Measurements from ENCODE around the gene PAFAH1B1.

GRCh38 chr17:2685696-2686095 is 92.2 kb downstream of the PAFAH1B1 start:
- TF ChIP-seq, protein P1, sequence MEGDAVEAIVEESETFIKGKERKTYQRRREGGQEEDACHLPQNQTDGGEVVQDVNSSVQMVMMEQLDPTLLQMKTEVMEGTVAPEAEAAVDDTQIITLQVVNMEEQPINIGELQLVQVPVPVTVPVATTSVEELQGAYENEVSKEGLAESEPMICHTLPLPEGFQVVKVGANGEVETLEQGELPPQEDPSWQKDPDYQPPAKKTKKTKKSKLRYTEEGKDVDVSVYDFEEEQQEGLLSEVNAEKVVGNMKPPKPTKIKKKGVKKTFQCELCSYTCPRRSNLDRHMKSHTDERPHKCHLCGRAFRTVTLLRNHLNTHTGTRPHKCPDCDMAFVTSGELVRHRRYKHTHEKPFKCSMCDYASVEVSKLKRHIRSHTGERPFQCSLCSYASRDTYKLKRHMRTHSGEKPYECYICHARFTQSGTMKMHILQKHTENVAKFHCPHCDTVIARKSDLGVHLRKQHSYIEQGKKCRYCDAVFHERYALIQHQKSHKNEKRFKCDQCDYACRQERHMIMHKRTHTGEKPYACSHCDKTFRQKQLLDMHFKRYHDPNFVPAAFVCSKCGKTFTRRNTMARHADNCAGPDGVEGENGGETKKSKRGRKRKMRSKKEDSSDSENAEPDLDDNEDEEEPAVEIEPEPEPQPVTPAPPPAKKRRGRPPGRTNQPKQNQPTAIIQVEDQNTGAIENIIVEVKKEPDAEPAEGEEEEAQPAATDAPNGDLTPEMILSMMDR (conservative IDR thresholded peaks at IDR 0.05) = no peak
- TF ChIP-seq ZFX (IDR thresholded peaks at IDR 0.05) = no peak

Measured in C4-2B (cell line).